B cell (primary cell): ENCODE data around the gene RNF212B. TPM values are rescaled to one million over a fixed set of nuclear protein-coding genes. Genes with fewer than 3 reads are reported as not detected.

Source experiments
- ATAC-seq: fragments of 200-7000 bp; cut with Tn5 transposase; one replicate; pipeline ENCODE4 v1.10.0; 2021; ENCODE audit warnings: low read depth, mild to moderate bottlenecking, moderate number of reproducible peaks, moderate library complexity
- CTCF ChIA-PET: fragments of 350-600 bp; sonication (Branson Sonifier 250); formaldehyde crosslinking; loops from one replicate; lab custom pipeline; 2021; ENCODE audit warnings: antibody characterized with exemption, inconsistent platforms; lab: Charles Lee
- POLR2A ChIA-PET: fragments of 350-600 bp; sonication (Branson Sonifier 250); formaldehyde crosslinking; loops from one replicate; lab custom pipeline; 2021; ENCODE audit warnings: antibody characterized with exemption; lab: Charles Lee
- DNase-seq: peaks from one replicate; pipeline ENCODE4 v3.0.0; 2013
- H2AFZ ChIP-seq: 2 replicates; pipeline ENCODE4 v1.6.1; 2012; ENCODE audit warnings: mild to moderate bottlenecking, low read depth, low read length; ENCODE audit not compliant: insufficient read depth, poor library complexity, severe bottlenecking
- H3K27ac ChIP-seq, 2 donors: 1 replicate in 1 of 2; 2 replicates in 1 of 2; pipeline ENCODE4 v1.5.1; 2012 to 2013; ENCODE audit warnings: low read length in 2 of 2, mild to moderate bottlenecking in 2 of 2, moderate library complexity in 1 of 2
- H3K27me3 ChIP-seq, 4 experiments: fragments of 200-600 bp in 1 of 4; sonication (generic) in 1 of 4; replicated peaks in 1 of 4; 1 replicate in 2 of 4; 2 replicates in 2 of 4; pipeline versions ENCODE4 v1.6.1 to v1.7.0; 2013 to 2016; ENCODE audit warnings: low read length in 3 of 4, mild to moderate bottlenecking in 2 of 4, mixed read lengths in 1 of 4, moderate library complexity in 1 of 4; ENCODE audit not compliant: insufficient read depth in 4 of 4, control insufficient read depth in 3 of 4; ENCODE audit errors: control extremely low read depth in 1 of 4
- H3K36me3 ChIP-seq, 2 experiments: replicated peaks in 1 of 2; 1 replicate in 1 of 2; 2 replicates in 1 of 2; pipeline versions ENCODE4 v1.6.1 to v1.7.1; 2013; ENCODE audit warnings: low read length in 1 of 2; ENCODE audit not compliant: insufficient read depth in 2 of 2, control insufficient read depth in 1 of 2; ENCODE audit errors: control extremely low read depth in 1 of 2, extremely low read depth in 1 of 2
- H3K4me1 ChIP-seq, 2 donors: fragments of 200-600 bp in 1 of 2; sonication (generic) in 1 of 2; 1 replicate in 1 of 2; 2 replicates in 1 of 2; pipeline versions ENCODE4 v1.5.1 to v1.6.1; 2013 to 2017; ENCODE audit warnings: low read length in 2 of 2; ENCODE audit not compliant: control insufficient read depth in 2 of 2, insufficient read depth in 2 of 2
- H3K4me2 ChIP-seq: replicated peaks from 2 replicates; pipeline ENCODE3; 2012; ENCODE audit warnings: mild to moderate bottlenecking, low read depth, low read length; ENCODE audit not compliant: poor library complexity, severe bottlenecking
- H3K4me3 ChIP-seq, 5 experiments: fragments of 200-600 bp in 1 of 5; sonication (generic) in 1 of 5; 1 replicate in 3 of 5; 2 replicates in 2 of 5; pipeline versions ENCODE4 v1.5.1 to v1.7.0; 2011 to 2016; ENCODE audit warnings: low read length in 4 of 5, mild to moderate bottlenecking in 4 of 5, low read depth in 2 of 5, control low read depth in 1 of 5, moderate library complexity in 1 of 5; ENCODE audit not compliant: insufficient read depth in 1 of 5; ENCODE audit errors: control extremely low read depth in 1 of 5, extremely low read depth in 1 of 5
- H3K79me2 ChIP-seq: fragments of 200-600 bp; sonication (generic); one replicate; pipeline ENCODE4 v1.6.0; 2016; ENCODE audit warnings: low read length; ENCODE audit not compliant: control insufficient read depth, insufficient read depth
- H3K9ac ChIP-seq: fragments of 200-600 bp; sonication (generic); 2 replicates; pipeline ENCODE4 v1.6.1; 2017; ENCODE audit warnings: mild to moderate bottlenecking, low read length, moderate library complexity
- H3K9me3 ChIP-seq, 3 donors: one replicate each; pipeline versions ENCODE4 v1.6.1 to v1.7.1; 2013; ENCODE audit warnings: low read length in 2 of 3; ENCODE audit not compliant: control insufficient read depth in 2 of 3, insufficient read depth in 1 of 3; ENCODE audit errors: control extremely low read depth in 1 of 3
- H4K20me1 ChIP-seq: 2 replicates; pipeline ENCODE4 v1.6.0; 2012; ENCODE audit warnings: mild to moderate bottlenecking, low read length; ENCODE audit not compliant: insufficient read depth, control insufficient read depth, poor library complexity, severe bottlenecking
- H3K27ac Mint-ChIP-seq: one replicate; pipeline ENCODE4 v1.8.0; 2021; ENCODE audit warnings: mixed read lengths
- H3K27me3 Mint-ChIP-seq: one replicate; pipeline ENCODE4 v1.8.0; 2021; ENCODE audit warnings: mixed read lengths
- H3K4me1 Mint-ChIP-seq: one replicate; pipeline ENCODE4 v1.8.0; 2021; ENCODE audit warnings: mixed read lengths
- H3K4me3 Mint-ChIP-seq: one replicate; pipeline ENCODE4 v1.8.0; 2021; ENCODE audit warnings: mixed read lengths
- H3K9me3 Mint-ChIP-seq: one replicate; pipeline ENCODE4 v1.8.0; 2022; ENCODE audit warnings: mixed read lengths; ENCODE audit not compliant: insufficient read depth
- EZH2 ChIP-seq: IDR thresholded peaks from 2 replicates; pipeline ENCODE4 v1.6.1; 2012; ENCODE audit warnings: borderline replicate concordance, low read depth, mild to moderate bottlenecking, moderate library complexity, low read length; ENCODE audit not compliant: insufficient read depth, poor library complexity, severe bottlenecking
- WGBS: methylation state at CpG from one replicate; pipeline ENCODE4 v1.1.5; 2013; ENCODE audit warnings: missing lambda C conversion rate; ENCODE audit not compliant: insufficient coverage; 5-methylcytosine and 5-hydroxymethylcytosine counted together
- intact Hi-C: fragments of 100-400 bp; cut with micrococcal nuclease; formaldehyde crosslinking; loops from one replicate; pipeline ENCODE4 v1.10.0; 2022
- polyA plus RNA-seq: library from polyadenylated mRNA; depleted of rRNA; stranded (reverse); fragments of >200 nt; gene quantifications from 2 replicates; pipeline ENCODE4 v1.2.3, GENCODE V29; 2012
- small RNA-seq: library from RNA; depleted of rRNA; stranded (forward); fragments of <200 nt; gene quantifications from one replicate; pipeline ENCODE3, GENCODE V24; 2012; ENCODE audit warnings: low replicate concordance, low read depth; ENCODE audit not compliant: insufficient read length
- total RNA-seq, 2 donors: library from RNA; stranded (reverse); fragments of 120-200 nt in 1 of 2; gene quantifications; 1 replicate in 1 of 2; 2 replicates in 1 of 2; pipeline versions ENCODE4 v1.2.3 to v1.2.4, GENCODE V29; 2013 to 2022

RNF212B gene
- total and polyA plus RNA-seq, 2 donors (not counting 1 experiment from before 2014, with no cell fraction given): not detected

- peak; percentile 57 for DNase-seq
- POLR2A ChIA-PET: interaction anchor here (0.6 to 4.4 kb wide), 15 partner anchors 8 to 438 kb away, joined by 3 to 84 read pairs (median 4); partner anchors contain the start of genes ACIN1, AP1G2, BCL2L2 and C14orf119
- no peaks in the 10 kb centered on the region for H3K9me3 Mint-ChIP-seq
- Histone ChIP-seq H3K4me1 (peaks cover 21 to 24% of the 10 kb centered on the region in 2 donors), H3K27me3 (no peaks in the 10 kb centered on the region), H3K9me3 (no peaks in the 10 kb centered on the region), H4K20me1 (peaks cover 13% of the 10 kb centered on the region), H3K79me2 (peaks cover 15% of the 10 kb centered on the region), H3K27ac (peak overlapping the region; percentile 79 to 90), H3K36me3 (peaks cover 7 to 32% of the 10 kb centered on the region in 2 experiments), H3K9ac (peak overlapping the region; percentile 80), H3K4me3 (peak overlapping the region; percentile 32 to 89 (median 73)), H2AFZ (peak overlapping the region; percentile 79), H3K4me2 (peak overlapping the region; percentile 92)
- H3K4me1 Mint-ChIP-seq: peaks cover 33% of the 10 kb centered on the region
- peak overlapping the region; percentile 93 for H3K4me3 Mint-ChIP-seq
- H3K27ac Mint-ChIP-seq: peak overlapping the region; percentile 90
- intact Hi-C loops: loop anchor here (1.0 to 2.0 kb wide), 9 partner anchors 16 to 1121 kb away; partner anchors contain the start of genes ACIN1, BCL2L2, C14orf119 and HOMEZ
- ATAC-seq: no peak
- no peaks in the 10 kb centered on the region for H3K27me3 Mint-ChIP-seq
- CTCF ChIA-PET: interaction anchor here (0.5 to 6.7 kb wide), 19 partner anchors 15 to 1834 kb away, joined by 3 to 56 read pairs (median 6); partner anchors contain the start of genes ACIN1, BCL2L2, C14orf119 and CDH24
- no peak for TF ChIP-seq EZH2
- under 1% methylated on average over 36 of the region's 64 CpGs for WGBS
Measured at GRCh38 chr14:23321572-23322547, 84.1 kb downstream of the RNF212B start.

Small RNAs within 50 kb of the gene (small RNA-seq; reads per million reads assigned to genes)
- gene AL049829.1 (not detected), gene RNU6-1046P (not detected)

Other genes with a start within 250 kb of the RNF212B start
- gene C14orf93, start 227.8 kb upstream of the RNF212B start, total RNA-seq: 17.9 and 19.4 TPM in 2 replicates
- gene C14orf93, start 227.8 kb upstream of the RNF212B start, polyA plus RNA-seq: 26.8 and 29.4 TPM in 2 replicates
- 29.0 and 31.9 TPM in 2 replicates for gene PSMB5, start 203.0 kb upstream of the RNF212B start, total RNA-seq
- 10.7 and 16.5 TPM in 2 replicates for gene PSMB5, start 203.0 kb upstream of the RNF212B start, polyA plus RNA-seq
- gene PSMB11, start 195.7 kb upstream of the RNF212B start, total RNA-seq: not detected in 2 replicates
- not detected in 2 replicates for gene PSMB11, start 195.7 kb upstream of the RNF212B start, polyA plus RNA-seq
- gene CDH24, start 180.4 kb upstream of the RNF212B start, total RNA-seq: 0.96 and 1.2 TPM in 2 replicates
- 1.0 and 2.1 TPM in 2 replicates for gene CDH24, start 180.4 kb upstream of the RNF212B start, polyA plus RNA-seq
- gene ACIN1, start 142.8 kb upstream of the RNF212B start, total RNA-seq: 359 and 364 TPM in 2 replicates
- gene ACIN1, start 142.8 kb upstream of the RNF212B start, polyA plus RNA-seq: 178 and 228 TPM in 2 replicates
- 30.6 and 38.5 TPM in 2 replicates for gene C14orf119, start 142.4 kb upstream of the RNF212B start, total RNA-seq
- 6.6 and 12.2 TPM in 2 replicates for gene C14orf119, start 142.4 kb upstream of the RNF212B start, polyA plus RNA-seq
- not detected in 2 replicates for gene CIROP, start 132.9 kb upstream of the RNF212B start, total RNA-seq
- not detected in 2 replicates for gene CIROP, start 132.9 kb upstream of the RNF212B start, polyA plus RNA-seq
- 0.37 TPM in 1 of 2 replicates, not detected in the other for gene CEBPE, start 118.7 kb upstream of the RNF212B start, total RNA-seq
- gene CEBPE, start 118.7 kb upstream of the RNF212B start, polyA plus RNA-seq: 0.26 and 0.45 TPM in 2 replicates
- gene SLC7A8, start 54.3 kb upstream of the RNF212B start, total RNA-seq: 0.85 and 1.1 TPM in 2 replicates
- gene SLC7A8, start 54.3 kb upstream of the RNF212B start, polyA plus RNA-seq: 0.19 and 0.25 TPM in 2 replicates
- 15.5 TPM in 2 replicates for gene HOMEZ, start 48.2 kb downstream of the RNF212B start, total RNA-seq
- 3.2 and 4.2 TPM in 2 replicates for gene HOMEZ, start 48.2 kb downstream of the RNF212B start, polyA plus RNA-seq
- 74.8 and 76.7 TPM in 2 replicates for gene PPP1R3E, start 64.9 kb downstream of the RNF212B start, total RNA-seq
- 56.9 and 57.2 TPM in 2 replicates for gene PPP1R3E, start 64.9 kb downstream of the RNF212B start, polyA plus RNA-seq
- 12.9 and 17.8 TPM in 2 replicates for gene BCL2L2, start 68.9 kb downstream of the RNF212B start, total RNA-seq
- 5.4 and 8.2 TPM in 2 replicates for gene BCL2L2, start 68.9 kb downstream of the RNF212B start, polyA plus RNA-seq
- 280 and 293 TPM in 2 replicates for gene PABPN1, start 83.5 kb downstream of the RNF212B start, total RNA-seq
- 283 and 341 TPM in 2 replicates for gene PABPN1, start 83.5 kb downstream of the RNF212B start, polyA plus RNA-seq
- gene SLC22A17, start 115.0 kb downstream of the RNF212B start, total RNA-seq: 0.89 and 0.97 TPM in 2 replicates
- 0.92 and 0.97 TPM in 2 replicates for gene SLC22A17, start 115.0 kb downstream of the RNF212B start, polyA plus RNA-seq
- gene EFS, start 127.2 kb downstream of the RNF212B start, total RNA-seq: not detected in 2 replicates
- not detected in 2 replicates for gene EFS, start 127.2 kb downstream of the RNF212B start, polyA plus RNA-seq
- not detected in 2 replicates for gene IL25, start 134.9 kb downstream of the RNF212B start, total RNA-seq
- gene IL25, start 134.9 kb downstream of the RNF212B start, polyA plus RNA-seq: not detected in 2 replicates
- not detected in 2 replicates for gene CMTM5, start 139.1 kb downstream of the RNF212B start, total RNA-seq
- gene CMTM5, start 139.1 kb downstream of the RNF212B start, polyA plus RNA-seq: 0.18 and 1.0 TPM in 2 replicates
- gene MYH6, start 170.3 kb downstream of the RNF212B start, total RNA-seq: not detected in 2 replicates
- not detected in 2 replicates for gene MYH6, start 170.3 kb downstream of the RNF212B start, polyA plus RNA-seq
- not detected in 2 replicates for gene MYH7, start 197.7 kb downstream of the RNF212B start, total RNA-seq
- not detected in 2 replicates for gene MYH7, start 197.7 kb downstream of the RNF212B start, polyA plus RNA-seq
- gene NGDN, start 231.8 kb downstream of the RNF212B start, total RNA-seq: 81.8 and 84.4 TPM in 2 replicates
- 66.7 and 138 TPM in 2 replicates for gene NGDN, start 231.8 kb downstream of the RNF212B start, polyA plus RNA-seq